ENCODE results near the gene SPACA1. TPM values are rescaled to one million over a fixed set of nuclear protein-coding genes. Genes with fewer than 3 reads are reported as not detected.

SPACA1 gene
- total RNA-seq, 6 experiments from 2014 or later: not detected

DNA sequence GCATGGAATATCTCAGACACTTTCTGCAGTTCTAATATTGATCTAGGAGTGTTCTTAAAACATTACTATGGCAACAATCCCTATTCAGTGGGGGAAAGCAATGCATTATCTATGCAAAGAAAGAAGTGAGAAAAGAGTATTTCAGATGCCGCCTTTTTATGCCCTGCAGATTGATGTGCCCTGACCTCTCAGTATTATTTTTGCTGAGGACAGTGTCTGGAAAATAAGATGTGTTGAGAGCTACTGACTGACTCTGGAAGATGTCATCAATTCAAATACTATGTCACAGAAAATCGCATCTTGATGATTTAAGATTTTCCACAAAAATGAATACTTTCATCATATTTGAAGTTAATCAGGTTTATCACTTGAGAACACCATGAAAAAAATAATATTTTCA lies 22.9 kb upstream of the SPACA1 start:
- 67% methylated on average over 2 of the region's 2 CpGs for WGBS (ENCODE audit: insufficient coverage, low coverage, low lambda C conversion rate, missing lambda C conversion rate)
- Histone ChIP-seq H3K36me3 (no peaks in the 10 kb centered on the region), H3K4me1 (no peaks in the 10 kb centered on the region), H3K9me3 (no peaks in the 10 kb centered on the region), H3K27me3 (no peaks in the 10 kb centered on the region), H3K27ac (no peak overlapping the region), H3K4me3 (no peak overlapping the region)
- TF ChIP-seq, protein P1, sequence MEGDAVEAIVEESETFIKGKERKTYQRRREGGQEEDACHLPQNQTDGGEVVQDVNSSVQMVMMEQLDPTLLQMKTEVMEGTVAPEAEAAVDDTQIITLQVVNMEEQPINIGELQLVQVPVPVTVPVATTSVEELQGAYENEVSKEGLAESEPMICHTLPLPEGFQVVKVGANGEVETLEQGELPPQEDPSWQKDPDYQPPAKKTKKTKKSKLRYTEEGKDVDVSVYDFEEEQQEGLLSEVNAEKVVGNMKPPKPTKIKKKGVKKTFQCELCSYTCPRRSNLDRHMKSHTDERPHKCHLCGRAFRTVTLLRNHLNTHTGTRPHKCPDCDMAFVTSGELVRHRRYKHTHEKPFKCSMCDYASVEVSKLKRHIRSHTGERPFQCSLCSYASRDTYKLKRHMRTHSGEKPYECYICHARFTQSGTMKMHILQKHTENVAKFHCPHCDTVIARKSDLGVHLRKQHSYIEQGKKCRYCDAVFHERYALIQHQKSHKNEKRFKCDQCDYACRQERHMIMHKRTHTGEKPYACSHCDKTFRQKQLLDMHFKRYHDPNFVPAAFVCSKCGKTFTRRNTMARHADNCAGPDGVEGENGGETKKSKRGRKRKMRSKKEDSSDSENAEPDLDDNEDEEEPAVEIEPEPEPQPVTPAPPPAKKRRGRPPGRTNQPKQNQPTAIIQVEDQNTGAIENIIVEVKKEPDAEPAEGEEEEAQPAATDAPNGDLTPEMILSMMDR (IDR thresholded peaks at IDR 0.05): no peak
- TF ChIP-seq POLR2A (IDR thresholded peaks at IDR 0.05): no peak
- DNase-seq (no peak), ATAC-seq (no peak)
- intact Hi-C loops (cut with DNase I): no loop called here

DNA sequence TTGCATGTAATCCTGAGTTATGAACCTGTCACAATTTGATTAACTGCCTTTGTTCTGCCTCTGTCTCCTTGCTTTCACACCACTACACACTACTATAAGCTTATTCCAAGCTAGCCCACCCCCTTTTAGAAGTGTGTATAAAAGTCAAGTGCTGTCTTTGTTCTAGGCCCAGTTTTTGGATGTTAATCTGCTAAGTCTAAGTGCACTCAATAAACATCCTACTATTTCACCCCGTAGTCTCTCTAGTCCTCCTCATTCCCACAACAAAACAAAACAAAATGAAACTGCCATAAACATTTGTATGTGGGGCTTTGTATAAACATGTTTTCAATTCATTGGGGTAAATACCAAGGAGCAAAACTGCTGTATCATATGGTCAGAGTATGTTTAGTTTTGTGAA lies 16.1 kb upstream of the SPACA1 start:
- Histone ChIP-seq H3K9me3 (peaks cover 0 to 5% (median 0%) of the 10 kb centered on the region in 4 donors), H3K27me3 (no peaks in the 10 kb centered on the region), H3K4me3 (no peak overlapping the region), H3K4me1 (no peaks in the 10 kb centered on the region), H3K27ac (no peak overlapping the region), H3K36me3 (no peaks in the 10 kb centered on the region)
- intact Hi-C loops (cut with DNase I): no loop called here
- 69% methylated on average over 1 of the region's 1 CpG for WGBS (ENCODE audit: insufficient coverage, low coverage, low lambda C conversion rate, missing lambda C conversion rate)
- TF ChIP-seq POLR2A (IDR thresholded peaks at IDR 0.05): no peak
- TF ChIP-seq, protein P1 (IDR thresholded peaks at IDR 0.05): no peak
- ATAC-seq (no peak), DNase-seq (no peak)

DNA sequence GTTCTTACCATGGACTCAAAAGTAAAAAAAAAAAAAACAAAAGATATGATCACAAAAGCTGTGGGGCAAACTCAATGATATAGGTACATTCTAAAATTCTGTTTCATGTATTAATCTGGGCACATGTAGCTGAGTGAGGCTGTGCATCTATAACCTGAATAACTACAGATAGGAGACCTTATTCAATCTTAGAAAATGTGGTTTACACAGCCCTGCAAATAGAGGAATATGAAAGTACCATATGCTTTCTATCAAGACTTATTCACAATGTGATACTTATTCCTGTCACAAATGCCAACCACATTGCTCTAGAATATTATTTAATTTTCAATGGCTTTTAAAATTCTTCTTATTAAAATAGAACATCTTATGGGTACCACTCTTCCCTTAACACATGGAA lies 3.1 kb upstream of the SPACA1 start:
- intact Hi-C loops (cut with DNase I): no loop called here

DNA sequence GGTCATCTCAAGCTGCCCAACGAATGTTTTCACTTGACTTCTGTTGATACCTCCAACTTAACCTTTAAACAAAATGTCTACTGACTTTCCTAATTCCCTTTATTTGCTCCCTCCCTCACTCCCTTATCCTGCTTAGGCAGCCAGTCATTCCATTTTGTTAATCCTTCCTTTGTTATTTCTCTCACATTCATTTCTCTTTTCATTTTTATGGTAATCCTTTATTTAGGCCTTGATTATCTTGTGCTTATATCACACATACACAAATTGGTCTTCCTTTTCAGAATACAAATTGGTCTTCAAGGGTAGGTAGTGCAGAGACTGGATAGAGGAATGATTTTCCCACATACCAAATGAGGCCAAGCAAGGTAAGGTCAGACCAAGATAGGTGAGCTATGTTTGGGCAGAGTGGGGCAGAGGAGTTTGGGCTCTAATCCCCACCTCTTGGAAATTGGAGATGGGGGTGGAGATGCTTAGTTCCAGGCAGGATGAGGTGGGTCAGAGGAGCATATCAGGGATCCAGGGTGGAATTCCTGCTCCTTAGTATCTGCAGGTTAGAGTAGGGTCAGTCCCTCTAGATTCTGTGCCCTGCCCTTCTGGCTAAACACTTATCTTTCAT lies 2.0 kb upstream of the SPACA1 start:
- 56% methylated on average over 1 of the region's 1 CpG for WGBS (ENCODE audit: insufficient coverage, low coverage, low lambda C conversion rate, missing lambda C conversion rate)
- TF ChIP-seq POLR2A (IDR thresholded peaks at IDR 0.05): no peak
- TF ChIP-seq, protein P1 (IDR thresholded peaks at IDR 0.05): no peak
- Histone ChIP-seq H3K4me3 (no peak overlapping the region), H3K27me3 (no peaks in the 10 kb centered on the region), H3K27ac (no peak overlapping the region), H3K36me3 (no peaks in the 10 kb centered on the region), H3K4me1 (no peaks in the 10 kb centered on the region), H3K9me3 (no peaks in the 10 kb centered on the region)
- intact Hi-C loops (cut with DNase I): no loop called here
- DNase-seq: no peak
- ATAC-seq: no peak

More for the DNA sequence above, 3.1 kb upstream of the SPACA1 start:
- Histone ChIP-seq H3K36me3 (no peaks in the 10 kb centered on the region), H3K9me3 (no peaks in the 10 kb centered on the region), H3K4me1 (no peaks in the 10 kb centered on the region), H3K27me3 (no peaks in the 10 kb centered on the region), H3K27ac (no peak overlapping the region), H3K4me3 (no peak overlapping the region)
- TF ChIP-seq, protein P1 (IDR thresholded peaks at IDR 0.05): no peak
- TF ChIP-seq POLR2A (IDR thresholded peaks at IDR 0.05): no peak
- ATAC-seq (no peak), DNase-seq (no peak)

DNA sequence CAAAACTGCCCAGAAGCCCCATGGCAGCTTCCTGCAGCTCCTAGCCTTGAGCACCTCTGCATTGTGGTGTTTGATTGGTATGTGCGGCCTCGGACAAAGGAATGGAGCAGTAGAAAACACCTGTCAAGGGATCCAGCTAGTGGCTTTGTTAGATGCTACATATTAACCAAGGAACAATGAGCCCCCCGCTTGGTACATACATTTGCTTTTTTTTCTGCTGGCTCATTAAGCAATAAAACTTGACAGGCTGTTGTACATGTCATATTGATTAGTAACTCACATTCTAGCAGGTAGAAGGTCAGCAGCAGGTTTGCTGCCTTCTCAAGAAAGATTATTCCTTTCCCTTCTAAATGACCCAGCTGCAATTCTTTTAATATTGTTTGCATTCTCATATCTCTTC lies 937 bp downstream of the SPACA1 start:
- H3K27ac ChIP-seq: no peak overlapping the region
- no peak for ATAC-seq
- WGBS (ENCODE audit: insufficient coverage, low coverage, low lambda C conversion rate, missing lambda C conversion rate): 63% methylated on average over 3 of the region's 3 CpGs

More for the DNA sequence above, 937 bp downstream of the SPACA1 start:
- TF ChIP-seq, protein P1 (IDR thresholded peaks at IDR 0.05): no peak
- no peak for TF ChIP-seq POLR2A (IDR thresholded peaks at IDR 0.05)
- H3K9me3 ChIP-seq: no peaks in the 10 kb centered on the region
- no peaks in the 10 kb centered on the region for H3K27me3 ChIP-seq
- no peaks in the 10 kb centered on the region for H3K36me3 ChIP-seq
- intact Hi-C loops (cut with DNase I): no loop called here
- H3K4me1 ChIP-seq: no peaks in the 10 kb centered on the region
- no peak overlapping the region for H3K4me3 ChIP-seq
- DNase-seq: no peak
